HCT116 (cell line): Measurements from ENCODE around the gene MOB2. TPM values are rescaled to one million over a fixed set of nuclear protein-coding genes. Genes with fewer than 3 reads are reported as not detected.

Experiments used
- ATAC-seq: fragments of 200-7000 bp; cut with Tn5 transposase; 2 replicates; pipeline ENCODE4 v1.9.1; 2020; ENCODE audit warnings: mild to moderate bottlenecking, moderate library complexity
- BruUV-seq: library from RNA; stranded (reverse); fragments of 400-500 nt; replicated peaks from 2 replicates; lab custom pipeline; 2021; lab: Mats Ljungman, UMichigan
- CTCF ChIA-PET: fragments of 300-600 bp; sonication (Branson Sonifier 250); formaldehyde crosslinking; loops from one replicate; lab custom pipeline; 2021; ENCODE audit warnings: antibody characterized with exemption; lab: Charles Lee
- POLR2A ChIA-PET: fragments of 300-600, 350-600 bp; sonication (Branson Sonifier 250); formaldehyde crosslinking; loops from one replicate; lab custom pipeline; 2021; ENCODE audit warnings: antibody characterized with exemption; lab: Charles Lee
- RAD21 ChIA-PET, 2 experiments: fragments of 300-600 bp; sonication (Branson Sonifier 250); formaldehyde crosslinking; loops; one replicate each; lab custom pipeline; 2023; ENCODE audit warnings: low total read pairs in 2 of 2; ENCODE audit not compliant: uncharacterized antibody in 2 of 2, unreplicated experiment in 2 of 2, low non-redundant PET in 1 of 2; lab: Charles Lee
- DNase-seq: peaks from one replicate; pipeline ENCODE4 v3.0.0-alpha.2; 2010; ENCODE audit warnings: low read depth, low spot score
- H2AFZ ChIP-seq: fragments of 200-600 bp; shearing (Covaris generic), sonication (generic); 2 replicates; pipeline ENCODE4 v1.6.1; 2017; ENCODE audit warnings: low read depth, mixed run types, mixed read lengths, antibody characterized with exemption, low read length; ENCODE audit not compliant: poor library complexity, severe bottlenecking
- H3K27ac ChIP-seq: 2 replicates; pipeline ENCODE4 v1.5.1; 2012; ENCODE audit warnings: low read depth, low read length
- H3K27me3 ChIP-seq: fragments of 200-600 bp; sonication (generic); 2 replicates; pipeline ENCODE4 v1.6.1; 2016; ENCODE audit warnings: mixed run types, low read length, mixed read lengths; ENCODE audit not compliant: insufficient read depth
- H3K36me3 ChIP-seq, 2 experiments: fragments of 200-500 bp in 1 of 2; fragments of 200-600 bp in 1 of 2; sonication (Bioruptor generic) in 1 of 2; sonication (generic) in 1 of 2; 2 replicates each; pipeline versions ENCODE4 v1.5.1 to v1.6.1; 2014 to 2016; ENCODE audit warnings: low read length in 2 of 2, inconsistent platforms in 1 of 2, mixed read lengths in 1 of 2, mixed run types in 1 of 2; ENCODE audit not compliant: insufficient read depth in 2 of 2, control insufficient read depth in 1 of 2
- H3K4me1 ChIP-seq, 2 experiments: fragments of 200-600 bp in 1 of 2; sonication (generic) in 1 of 2; 2 replicates each; pipeline versions ENCODE4 v1.5.1 to v1.6.1; 2012 to 2017; ENCODE audit warnings: low read length in 2 of 2, inconsistent platforms in 1 of 2, mild to moderate bottlenecking in 1 of 2, mixed read lengths in 1 of 2, mixed run types in 1 of 2, moderate library complexity in 1 of 2; ENCODE audit not compliant: insufficient read depth in 2 of 2, control insufficient read depth in 1 of 2
- H3K4me2 ChIP-seq: fragments of 200-600 bp; sonication (generic); 2 replicates; pipeline ENCODE4 v1.6.1; 2017; ENCODE audit warnings: mixed run types, low read length, mixed read lengths
- H3K4me3 ChIP-seq, 2 experiments: fragments of 200-600 bp in 1 of 2; sonication (generic) in 1 of 2; replicated peaks in 1 of 2; 2 replicates each; pipeline ENCODE4 v1.5.1; 2011 to 2016; ENCODE audit warnings: low read length in 2 of 2, control low read depth in 1 of 2, low read depth in 1 of 2, mild to moderate bottlenecking in 1 of 2, mixed read lengths in 1 of 2, mixed run types in 1 of 2
- H3K79me2 ChIP-seq: fragments of 200-600 bp; sonication (generic); 2 replicates; pipeline ENCODE4 v1.6.1; 2017; ENCODE audit warnings: mild to moderate bottlenecking, mixed run types, low read length, moderate library complexity, mixed read lengths; ENCODE audit not compliant: insufficient read depth
- H3K9ac ChIP-seq: fragments of 200-600 bp; sonication (generic); 2 replicates; pipeline ENCODE4 v1.6.1; 2016; ENCODE audit warnings: low read length, mixed read lengths
- H3K9me2 ChIP-seq: fragments of 200-600 bp; sonication (generic), shearing (Covaris generic); 2 replicates; pipeline ENCODE4 v1.6.1; 2017; ENCODE audit warnings: mixed run types, mild to moderate bottlenecking, moderate library complexity; ENCODE audit not compliant: insufficient read depth
- H3K9me3 ChIP-seq, 2 experiments: fragments of 200-500 bp in 1 of 2; fragments of 200-600 bp in 1 of 2; sonication (Bioruptor generic) in 1 of 2; sonication (generic) in 1 of 2; 2 replicates each; pipeline ENCODE4 v1.6.1; 2014 to 2017; ENCODE audit warnings: low read length in 2 of 2, mixed read lengths in 2 of 2, inconsistent platforms in 1 of 2, low read depth in 1 of 2, mild to moderate bottlenecking in 1 of 2, mixed run types in 1 of 2, moderate library complexity in 1 of 2; ENCODE audit not compliant: control insufficient read depth in 1 of 2, insufficient read depth in 1 of 2
- H4K20me1 ChIP-seq: fragments of 200-600 bp; sonication (generic), shearing (Covaris generic); 2 replicates; pipeline ENCODE4 v1.6.1; 2017; ENCODE audit warnings: mixed run types, mild to moderate bottlenecking, moderate library complexity; ENCODE audit not compliant: insufficient read depth
- ATF3 ChIP-seq: IDR thresholded peaks from 2 replicates; pipeline ENCODE4 v1.6.1; 2012
- CEBPB ChIP-seq: IDR thresholded peaks from 2 replicates; pipeline ENCODE4 v1.6.1; 2012; ENCODE audit warnings: low read depth
- EZH2 ChIP-seq: fragments of 200-600 bp; sonication (generic); IDR thresholded peaks from 2 replicates; pipeline ENCODE4 v1.6.1; 2017; ENCODE audit warnings: antibody characterized with exemption, mixed run types
- JUND ChIP-seq: IDR thresholded peaks from 2 replicates; pipeline ENCODE4 v1.6.1; 2012
- POLR2A ChIP-seq: IDR thresholded peaks from 2 replicates; pipeline ENCODE4 v1.7.0; 2011; ENCODE audit warnings: borderline replicate concordance; ENCODE audit not compliant: insufficient read depth, insufficient read length; ENCODE audit errors: extremely low read depth
- RAD21 ChIP-seq: IDR thresholded peaks from 2 replicates; pipeline ENCODE4 v1.6.1; 2012; ENCODE audit warnings: low read depth, mild to moderate bottlenecking
- SIN3A ChIP-seq: IDR thresholded peaks from 2 replicates; pipeline ENCODE4 v1.6.1; 2012; ENCODE audit warnings: low read depth
- SRF ChIP-seq: IDR thresholded peaks from 2 replicates; pipeline ENCODE4 v1.6.1; 2012; ENCODE audit warnings: low read depth
- TCF7L2 ChIP-seq: IDR thresholded peaks from 2 replicates; pipeline ENCODE4 v1.7.0; 2011; ENCODE audit warnings: borderline replicate concordance, inconsistent platforms; ENCODE audit not compliant: insufficient read depth, insufficient read length; ENCODE audit errors: extremely low read depth
- ZFX ChIP-seq: fragments of 450-650 bp; IDR thresholded peaks from 2 replicates; pipeline ENCODE4 v1.6.1; 2017
- intact Hi-C: fragments of 100-400 bp; cut with micrococcal nuclease; formaldehyde crosslinking; loops from 2 replicates; pipeline ENCODE4 v1.10.0; 2022
- total RNA-seq: library from RNA; stranded (reverse); gene quantifications from one replicate; pipeline ENCODE4 v1.2.1, GENCODE V29; 2021; ENCODE audit not compliant: unreplicated experiment
- TF ChIP-seq, protein P1 (sequence below), 3 experiments: fragments of 200-600 bp in 1 of 3; sonication (generic) in 1 of 3; IDR thresholded peaks in 2 of 3; conservative IDR thresholded peaks in 1 of 3; 2 replicates each; pipeline ENCODE4 v1.5.1; 2012 to 2017; ENCODE audit warnings: low read depth in 2 of 3, low read length in 2 of 3, antibody characterized with exemption in 1 of 3, borderline replicate concordance in 1 of 3, control low read depth in 1 of 3, mild to moderate bottlenecking in 1 of 3, mixed read lengths in 1 of 3, mixed run types in 1 of 3, moderate library complexity in 1 of 3; ENCODE audit not compliant: insufficient read depth in 1 of 3
- TF ChIP-seq, protein P2 (sequence below): IDR thresholded peaks from 2 replicates; pipeline ENCODE4 v1.6.1; 2012

The MOB2 gene
- total RNA-seq, 1 experiment from 2014 or later: 25.7 TPM

GRCh38 chr11:1433568-1433967 is 53.0 kb downstream of the MOB2 start:
- Histone ChIP-seq H3K9me3 (no peaks in the 10 kb centered on the region), H4K20me1 (no peaks in the 10 kb centered on the region), H3K27ac (no peak overlapping the region), H2AFZ (no peak overlapping the region), H3K79me2 (no peaks in the 10 kb centered on the region), H3K4me1 (peaks cover 0 to 6% of the 10 kb centered on the region in 2 experiments; a peak in 1 of 4 replicates), H3K36me3 (no peaks in the 10 kb centered on the region), H3K27me3 (no peaks in the 10 kb centered on the region), H3K4me3 (no peak overlapping the region), H3K9me2 (no peaks in the 10 kb centered on the region), H3K9ac (no peak overlapping the region), H3K4me2 (no peak overlapping the region)
- ATAC-seq (no peak), DNase-seq (no peak)
- intact Hi-C loops: no loop called here
- POLR2A ChIA-PET: no interaction called here
- CTCF ChIA-PET: no interaction called here
- TF ChIP-seq ZFX (no peak), POLR2A (no peak), JUND (no peak), SIN3A (no peak), TCF7L2 (no peak), CEBPB (no peak), RAD21 (no peak), EZH2 (no peak), SRF (no peak), ATF3 (no peak)
- TF ChIP-seq, protein P1, sequence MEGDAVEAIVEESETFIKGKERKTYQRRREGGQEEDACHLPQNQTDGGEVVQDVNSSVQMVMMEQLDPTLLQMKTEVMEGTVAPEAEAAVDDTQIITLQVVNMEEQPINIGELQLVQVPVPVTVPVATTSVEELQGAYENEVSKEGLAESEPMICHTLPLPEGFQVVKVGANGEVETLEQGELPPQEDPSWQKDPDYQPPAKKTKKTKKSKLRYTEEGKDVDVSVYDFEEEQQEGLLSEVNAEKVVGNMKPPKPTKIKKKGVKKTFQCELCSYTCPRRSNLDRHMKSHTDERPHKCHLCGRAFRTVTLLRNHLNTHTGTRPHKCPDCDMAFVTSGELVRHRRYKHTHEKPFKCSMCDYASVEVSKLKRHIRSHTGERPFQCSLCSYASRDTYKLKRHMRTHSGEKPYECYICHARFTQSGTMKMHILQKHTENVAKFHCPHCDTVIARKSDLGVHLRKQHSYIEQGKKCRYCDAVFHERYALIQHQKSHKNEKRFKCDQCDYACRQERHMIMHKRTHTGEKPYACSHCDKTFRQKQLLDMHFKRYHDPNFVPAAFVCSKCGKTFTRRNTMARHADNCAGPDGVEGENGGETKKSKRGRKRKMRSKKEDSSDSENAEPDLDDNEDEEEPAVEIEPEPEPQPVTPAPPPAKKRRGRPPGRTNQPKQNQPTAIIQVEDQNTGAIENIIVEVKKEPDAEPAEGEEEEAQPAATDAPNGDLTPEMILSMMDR (IDR thresholded peaks at IDR 0.05 in 2 of 3, conservative IDR thresholded peaks at IDR 0.05 in 1 of 3; ENCODE audit: borderline replicate concordance in 1 of 3, insufficient read depth in 1 of 3, low read depth in 2 of 3, low read length in 2 of 3): no peak
- TF ChIP-seq, protein P2, sequence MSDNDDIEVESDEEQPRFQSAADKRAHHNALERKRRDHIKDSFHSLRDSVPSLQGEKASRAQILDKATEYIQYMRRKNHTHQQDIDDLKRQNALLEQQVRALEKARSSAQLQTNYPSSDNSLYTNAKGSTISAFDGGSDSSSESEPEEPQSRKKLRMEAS: no peak
- BruUV-seq: no TSS peak
- RAD21 ChIA-PET: no interaction called here
